ENCODE results near the gene STPG4.
"Not testable (repeated sequence)": the region's sequence is repeated elsewhere in the genome, so short reads cannot be mapped to it uniquely, and the experiment has no call there.

- TF ChIP-seq POLR2AphosphoS5 (IDR thresholded peaks at IDR 0.05); CTCF (IDR thresholded peaks at IDR 0.05); POLR2A (IDR thresholded peaks at IDR 0.05; ENCODE audit: low read depth): not testable (repeated sequence)
Observed at GRCh38 chr2:47185098-47185497, 30.0 kb upstream of the STPG4 start.

Measured in esophagus muscularis mucosa (tissue), 3 donors.